Hypothalamus (tissue), 51 donors: ENCODE results near the gene C19orf12.
A peak's percentile ranks its signal among the peaks of the same experiment; 100 is the strongest.

Experiments
- DNase-seq, 51 donors: peaks; one replicate each; lab custom pipeline; 2025; lab: John Stamatoyannopoulos, UW

C19orf12 gene

GRCh38 chr19:29699861-29700260 is 15.2 kb downstream of the C19orf12 start:
- DNase-seq = no peak

GRCh38 chr19:29697523-29698261 is 17.4 kb downstream of the C19orf12 start:
- DNase-seq = no peak

GRCh38 chr19:29696565-29696846 is 18.6 kb downstream of the C19orf12 start:
- no peak for DNase-seq

- DNase-seq = no peak
These were observed 19.1 kb downstream of the C19orf12 start for GRCh38 chr19:29695765-29696564.

- DNase-seq = peak in 50 of 51 donors; percentile 25 to 92 (median 79)
These were observed 20.1 kb downstream of the C19orf12 start for GRCh38 chr19:29694669-29695627.

GRCh38 chr19:29694161-29694560 is 20.9 kb downstream of the C19orf12 start:
- DNase-seq = peak in 4 of 51 donors; percentile 29 to 55 (median 50)

GRCh38 chr19:29690842-29691241 is 24.2 kb downstream of the C19orf12 start:
- DNase-seq = peak in 1 of 51 donors; percentile 3

- DNase-seq = no peak
These were observed 26.9 kb downstream of the C19orf12 start for GRCh38 chr19:29687897-29688728.

GRCh38 chr19:29687244-29687896 is 27.7 kb downstream of the C19orf12 start:
- peak in 1 of 51 donors; percentile 25 for DNase-seq

GRCh38 chr19:29686285-29686805 is 28.7 kb downstream of the C19orf12 start:
- DNase-seq = no peak

GRCh38 chr19:29685326-29685725 is 29.7 kb downstream of the C19orf12 start:
- no peak for DNase-seq

GRCh38 chr19:29683009-29683408 is 32.1 kb downstream of the C19orf12 start:
- peak in 36 of 51 donors; percentile 14 to 89 (median 60) for DNase-seq

GRCh38 chr19:29682236-29682895 is 32.7 kb downstream of the C19orf12 start:
- DNase-seq = peak in 3 of 51 donors; percentile 28 to 60 (median 34)

GRCh38 chr19:29681422-29682235 is 33.4 kb downstream of the C19orf12 start:
- DNase-seq = peak in 4 of 51 donors; percentile 19 to 33 (median 27)

- DNase-seq = no peak
These were observed 34.1 kb downstream of the C19orf12 start for GRCh38 chr19:29680937-29681336.

GRCh38 chr19:29680447-29680846 is 34.6 kb downstream of the C19orf12 start:
- peak in 26 of 51 donors; percentile 15 to 57 (median 37) for DNase-seq

- no peak for DNase-seq
These were observed 35.4 kb downstream of the C19orf12 start for GRCh38 chr19:29679598-29680210.
